Endothelial cell of umbilical vein (primary cell): ENCODE results near the gene SPIB. TPM values are rescaled to one million over a fixed set of nuclear protein-coding genes. Genes with fewer than 3 reads are reported as not detected.

ENCODE experiments used
- BruUV-seq: library from RNA; stranded (reverse); fragments of 400-500 nt; replicated peaks from 2 replicates; lab custom pipeline; 2021; lab: Mats Ljungman, UMichigan
- CTCF ChIA-PET: fragments of 300-600, 350-600 bp; sonication (Branson Sonifier 250); formaldehyde crosslinking; loops from one replicate; lab custom pipeline; 2021; ENCODE audit warnings: antibody characterized with exemption, inconsistent platforms; lab: Charles Lee
- POLR2A ChIA-PET: fragments of 300-600, 350-600 bp; sonication (Branson Sonifier 250); formaldehyde crosslinking; loops from one replicate; lab custom pipeline; 2021; ENCODE audit warnings: antibody characterized with exemption, inconsistent platforms; lab: Charles Lee
- DNase-seq: peaks from one replicate; pipeline ENCODE4 v3.0.0-alpha.2; 2011; ENCODE audit warnings: low read depth, low spot score
- FAIRE-seq: peaks from 2 replicates; lab custom pipeline; 2011; peaks lifted over from hg19 to GRCh38; lab: Jason Lieb, UNC
- H2AFZ ChIP-seq: 2 replicates; pipeline ENCODE4 v1.6.0; 2012; ENCODE audit warnings: low read depth, low read length, control low read depth, inconsistent platforms
- H3K27ac ChIP-seq: 2 replicates; pipeline ENCODE4 v1.5.1; 2011; ENCODE audit warnings: low read depth, mild to moderate bottlenecking, control low read depth, low read length, moderate library complexity; ENCODE audit not compliant: insufficient read depth
- H3K27me3 ChIP-seq, 2 experiments: 2 replicates each; pipeline versions ENCODE4 v1.6.0 to v1.6.1; 2011; ENCODE audit warnings: low read length in 2 of 2, mixed read lengths in 1 of 2; ENCODE audit not compliant: control insufficient read depth in 2 of 2, insufficient read depth in 2 of 2
- H3K36me3 ChIP-seq, 2 experiments: 2 replicates in 1 of 2; 3 replicates in 1 of 2; pipeline ENCODE4 v1.5.1; 2011; ENCODE audit warnings: low read length in 2 of 2, mild to moderate bottlenecking in 1 of 2, moderate library complexity in 1 of 2; ENCODE audit not compliant: control insufficient read depth in 2 of 2, insufficient read depth in 2 of 2; ENCODE audit errors: extremely low read depth in 1 of 2
- H3K4me1 ChIP-seq: 3 replicates; pipeline ENCODE4 v1.5.1; 2011; ENCODE audit warnings: mild to moderate bottlenecking, low read length; ENCODE audit not compliant: control insufficient read depth, insufficient read depth; ENCODE audit errors: extremely low read depth
- H3K4me2 ChIP-seq: 2 replicates; pipeline ENCODE4 v1.6.1; 2011; ENCODE audit warnings: low read length, control low read depth, mixed read lengths; ENCODE audit not compliant: insufficient read depth
- H3K4me3 ChIP-seq, 3 experiments: fragments of 200-600 bp in 1 of 3; sonication (generic), shearing (Covaris generic) in 1 of 3; replicated peaks in 1 of 3; 2 replicates each; pipeline ENCODE4 v1.5.1; 2011 to 2016; ENCODE audit warnings: control low read depth in 3 of 3, low read length in 3 of 3, mild to moderate bottlenecking in 2 of 3, inconsistent platforms in 1 of 3, low read depth in 1 of 3, moderate library complexity in 1 of 3; ENCODE audit not compliant: insufficient read depth in 1 of 3
- H3K79me2 ChIP-seq: 2 replicates; pipeline ENCODE4 v1.6.0; 2012; ENCODE audit warnings: low read length, inconsistent platforms; ENCODE audit not compliant: control insufficient read depth, insufficient read depth
- H3K9ac ChIP-seq: replicated peaks from 2 replicates; pipeline ENCODE3; 2011; ENCODE audit warnings: low read length, control low read depth; ENCODE audit not compliant: insufficient read depth; ENCODE audit errors: extremely low read depth
- H3K9me1 ChIP-seq: replicated peaks from 3 replicates; pipeline ENCODE4 v1.6.0; 2011; ENCODE audit warnings: mild to moderate bottlenecking, low read length; ENCODE audit not compliant: control insufficient read depth, insufficient read depth; ENCODE audit errors: extremely low read depth
- H3K9me3 ChIP-seq: replicated peaks from 2 replicates; pipeline ENCODE4 v1.5.1; 2012; ENCODE audit warnings: low read length, inconsistent platforms; ENCODE audit not compliant: control insufficient read depth, insufficient read depth
- H4K20me1 ChIP-seq: replicated peaks from 2 replicates; pipeline ENCODE3; 2011; ENCODE audit warnings: mild to moderate bottlenecking, low read length; ENCODE audit not compliant: control insufficient read depth, insufficient read depth; ENCODE audit errors: extremely low read depth
- CTCF ChIP-seq, 2 donors: IDR thresholded peaks; 1 replicate in 1 of 2; 2 replicates in 1 of 2; pipeline ENCODE4 v1.5.1; 2011; ENCODE audit warnings: low read length in 2 of 2, mild to moderate bottlenecking in 2 of 2, moderate library complexity in 2 of 2, control low read depth in 1 of 2, inconsistent platforms in 1 of 2, low read depth in 1 of 2; ENCODE audit not compliant: insufficient read depth in 1 of 2; ENCODE audit errors: extremely low read depth in 1 of 2
- EZH2 ChIP-seq: IDR thresholded peaks from 2 replicates; pipeline ENCODE4 v1.6.1; 2012; ENCODE audit warnings: borderline replicate concordance, low read depth, mild to moderate bottlenecking, moderate library complexity, low read length, inconsistent platforms; ENCODE audit not compliant: severe bottlenecking
- FOS ChIP-seq: IDR thresholded peaks from 2 replicates; pipeline ENCODE4 v1.6.1; 2011; ENCODE audit warnings: mild to moderate bottlenecking, low read length, moderate library complexity, borderline replicate concordance; ENCODE audit not compliant: insufficient read depth
- GATA2 ChIP-seq: IDR thresholded peaks from 2 replicates; pipeline ENCODE4 v1.7.0; 2011; ENCODE audit warnings: low read depth, mild to moderate bottlenecking, moderate library complexity, mixed read lengths, low read length; ENCODE audit not compliant: insufficient read length, insufficient read depth
- JUN ChIP-seq: IDR thresholded peaks from 2 replicates; pipeline ENCODE4 v1.6.1; 2011; ENCODE audit warnings: borderline replicate concordance, low read depth; ENCODE audit not compliant: insufficient read length, insufficient read depth
- MAX ChIP-seq: IDR thresholded peaks from 2 replicates; pipeline ENCODE4 v1.6.1; 2011; ENCODE audit not compliant: insufficient read depth, insufficient read length
- MYC ChIP-seq: IDR thresholded peaks from one replicate; pipeline ENCODE4 v1.6.1; 2011; ENCODE audit warnings: mild to moderate bottlenecking, low read depth, low read length
- POLR2A ChIP-seq: IDR thresholded peaks from 2 replicates; pipeline ENCODE4 v1.6.1; 2012; ENCODE audit warnings: low read depth, mild to moderate bottlenecking, control low read depth, low read length
- POLR2AphosphoS5 ChIP-seq: IDR thresholded peaks from 2 replicates; pipeline ENCODE4 v1.6.1; 2012; ENCODE audit warnings: low read depth, mild to moderate bottlenecking, control low read depth, low read length, moderate library complexity; ENCODE audit not compliant: insufficient read depth
- dilution Hi-C: fragments of 300-500 bp; cut with MboI; formaldehyde crosslinking; loops from one replicate; pipeline ENCODE4 v1.15.0; 2019; ENCODE audit warnings: low sequenced_read_pairs; ENCODE audit not compliant: extremely low pct_ligation_motif_present
- intact Hi-C: fragments of 100-400 bp; cut with micrococcal nuclease; formaldehyde crosslinking; loops from one replicate; pipeline ENCODE4 v1.10.0; 2022
- polyA plus RNA-seq, 4 experiments: library from polyadenylated mRNA; depleted of rRNA in 3 of 4; stranded (reverse) in 3 of 4; unstranded in 1 of 4; fragments of >200 nt; gene quantifications; 2 replicates each; pipeline versions ENCODE4 v1.2.1 to v1.2.3, GENCODE V29; 2011 to 2012; ENCODE audit warnings: missing spikeins in 1 of 4
- total RNA-seq: library from RNA; stranded (reverse); gene quantifications from 2 replicates; pipeline ENCODE4 v1.2.3, GENCODE V29; 2021

The SPIB gene
- total and polyA plus RNA-seq, 2 donors (not counting 3 experiments of a cell fraction or from before 2014, with no cell fraction given): not detected

- Histone ChIP-seq H3K4me3 (no peak overlapping the region), H3K27me3 (no peaks in the 10 kb centered on the region), H3K4me2 (no peak overlapping the region), H3K4me1 (no peaks in the 10 kb centered on the region), H3K27ac (no peak overlapping the region), H4K20me1 (no peaks in the 10 kb centered on the region), H3K79me2 (no peaks in the 10 kb centered on the region), H3K9me3 (no peaks in the 10 kb centered on the region), H2AFZ (no peak overlapping the region), H3K9me1 (no peaks in the 10 kb centered on the region), H3K9ac (no peak overlapping the region), H3K36me3 (peaks cover 0 to 3% of the 10 kb centered on the region in 2 experiments)
- intact Hi-C loops (no loop called here), dilution Hi-C loops (no loop called here)
- ChIA-PET POLR2A (no interaction called here), CTCF (interaction anchor here (1.3 to 1.4 kb wide), 2 partner anchors 41 to 53 kb away, joined by 3 to 11 read pairs; no protein-coding TSS in a partner anchor)
- TF ChIP-seq MAX (no peak), CTCF (IDR thresholded peaks at IDR 0.05; ENCODE audit: extremely low read depth in 1 of 2, insufficient read depth in 1 of 2, low read depth in 1 of 2, low read length in 2 of 2) (no peak), MYC (no peak), POLR2A (no peak), GATA2 (no peak), EZH2 (no peak), JUN (no peak), FOS (no peak), POLR2AphosphoS5 (no peak)
- no TSS peak for BruUV-seq
- no peak for FAIRE-seq
- no peak for DNase-seq
Measured at GRCh38 chr19:50410109-50410508, 8.6 kb upstream of the SPIB start.
